HepG2 (cell line): ENCODE measurements around the gene NCOA5. TPM values are rescaled to one million over a fixed set of nuclear protein-coding genes. Genes with fewer than 3 reads are reported as not detected.
A peak's percentile ranks its signal among the peaks of the same experiment; 100 is the strongest.
"Not testable (repeated sequence)": the region's sequence is repeated elsewhere in the genome, so short reads cannot be mapped to it uniquely, and the experiment has no call there.

ENCODE experiments used
- ATAC-seq: fragments of 200-7000 bp; cut with Tn5 transposase; 3 replicates; pipeline ENCODE4 v1.9.1; 2020; ENCODE audit warnings: mild to moderate bottlenecking, moderate library complexity
- BruUV-seq: library from RNA; stranded (reverse); fragments of 400-500 nt; replicated peaks from 2 replicates; lab custom pipeline; 2021; lab: Mats Ljungman, UMichigan
- CTCF ChIA-PET: fragments of 300-600 bp; formaldehyde crosslinking; extraction: SDS; loops from one replicate; lab custom pipeline; 2021; ENCODE audit warnings: low total read pairs, inconsistent platforms, low intra/inter-chr PET ratio; lab: Yijun Ruan, JAX
- POLR2A ChIA-PET: fragments of 350-600 bp; sonication (Branson Sonifier 250); formaldehyde crosslinking; loops from one replicate; lab custom pipeline; 2020; ENCODE audit warnings: antibody characterized with exemption, inconsistent platforms; lab: Yijun Ruan, JAX
- DNase-seq: peaks from one replicate; pipeline ENCODE4 v3.0.0-alpha.2; 2015; ENCODE audit warnings: low spot score
- FAIRE-seq: peaks from 3 replicates; lab custom pipeline; 2011; peaks lifted over from hg19 to GRCh38; lab: Jason Lieb, UNC
- H2AFZ ChIP-seq: one replicate; pipeline ENCODE4 v1.6.1; 2011; ENCODE audit warnings: low read length, inconsistent platforms
- H3K27ac ChIP-seq: fragments of 300-600 bp; 3 replicates; pipeline ENCODE4 v1.8.0; 2011; ENCODE audit warnings: mixed run types, mild to moderate bottlenecking, mixed read lengths, low read length, inconsistent platforms; ENCODE audit not compliant: insufficient read depth; ENCODE audit errors: extremely low read length
- H3K27me3 ChIP-seq, 2 experiments: fragments of 200-600 bp in 1 of 2; 2 replicates in 1 of 2; 3 replicates in 1 of 2; pipeline versions ENCODE4 v1.6.0 to v1.8.0; 2011; ENCODE audit warnings: low read length in 2 of 2, mild to moderate bottlenecking in 2 of 2, moderate library complexity in 2 of 2, inconsistent platforms in 1 of 2; ENCODE audit not compliant: insufficient read depth in 2 of 2, control insufficient read depth in 1 of 2
- H3K36me3 ChIP-seq, 2 experiments: fragments of 200-600 bp in 1 of 2; replicated peaks in 1 of 2; 2 replicates in 1 of 2; 3 replicates in 1 of 2; pipeline versions ENCODE4 v1.5.1 to v1.8.0; 2011; ENCODE audit warnings: low read length in 2 of 2, inconsistent platforms in 1 of 2; ENCODE audit not compliant: insufficient read depth in 2 of 2, control insufficient read depth in 1 of 2
- H3K4me1 ChIP-seq: 2 replicates; pipeline ENCODE4 v1.5.1; 2012; ENCODE audit warnings: low read length, inconsistent platforms; ENCODE audit not compliant: insufficient read depth
- H3K4me2 ChIP-seq: 2 replicates; pipeline ENCODE4 v1.6.0; 2011; ENCODE audit warnings: low read depth, low read length, inconsistent platforms
- H3K4me3 ChIP-seq, 3 experiments: fragments of 200-600 bp in 1 of 3; sonication (generic), shearing (Covaris generic) in 1 of 3; replicated peaks in 1 of 3; 2 replicates each; pipeline ENCODE4 v1.5.1; 2011 to 2016; ENCODE audit warnings: low read length in 3 of 3, inconsistent platforms in 2 of 3, low read depth in 2 of 3, mild to moderate bottlenecking in 2 of 3, control low read depth in 1 of 3, mixed read lengths in 1 of 3; ENCODE audit not compliant: insufficient read depth in 1 of 3
- H3K79me2 ChIP-seq: one replicate; pipeline ENCODE4 v1.6.1; 2011; ENCODE audit warnings: low read length, inconsistent platforms; ENCODE audit not compliant: insufficient read depth
- H3K9ac ChIP-seq: 2 replicates; pipeline ENCODE4 v1.6.0; 2011; ENCODE audit warnings: mild to moderate bottlenecking, low read depth, low read length, inconsistent platforms; ENCODE audit not compliant: insufficient read depth
- H3K9me3 ChIP-seq: 2 replicates; pipeline ENCODE4 v1.5.1; 2012; ENCODE audit warnings: mild to moderate bottlenecking, low read length
- H4K20me1 ChIP-seq: 2 replicates; pipeline ENCODE4 v1.6.0; 2011; ENCODE audit warnings: inconsistent platforms, mild to moderate bottlenecking, low read length, moderate library complexity; ENCODE audit not compliant: insufficient read depth
- ATF7 ChIP-seq, 2 experiments: fragments of 450-650 bp in 1 of 2; sonication (generic) in 1 of 2; formaldehyde crosslinking in 1 of 2; IDR thresholded peaks; 2 replicates each; pipeline versions ENCODE4 v1.4.0 to v1.6.1; 2016 to 2020; ENCODE audit warnings: antibody characterized with exemption in 1 of 2, mild to moderate bottlenecking in 1 of 2, missing genetic modification reagents in 1 of 2
- TEAD2 ChIP-seq: sonication (generic); formaldehyde crosslinking; IDR thresholded peaks from 2 replicates; pipeline ENCODE4 v1.9.0; 2021; ENCODE audit warnings: missing genetic modification reagents
- ZNF781 ChIP-seq: sonication (generic); formaldehyde crosslinking; IDR thresholded peaks from 2 replicates; pipeline ENCODE4 v1.5.1; 2020; ENCODE audit warnings: borderline replicate concordance, mild to moderate bottlenecking, missing genetic modification reagents; ENCODE audit errors: not compliant biosample characterization
- WGBS: methylation state at CpG from one replicate; pipeline ENCODE4 v1.1.6; 2017; ENCODE audit warnings: low lambda C conversion rate; 5-methylcytosine and 5-hydroxymethylcytosine counted together
- in situ Hi-C: cut with HindIII; loops from 2 replicates; pipeline ENCODE4 v1.10.0; 2017; ENCODE audit warnings: low pct_unique_long_range_greater_than_20kb; ENCODE audit not compliant: extremely low pct_ligation_motif_present
- intact Hi-C: fragments of 100-400 bp; cut with micrococcal nuclease; formaldehyde crosslinking; loops from one replicate; pipeline ENCODE4 v1.10.0; 2022; ENCODE audit not compliant: unreplicated experiment
- polyA plus RNA-seq, 8 experiments: library from polyadenylated mRNA; depleted of rRNA in 3 of 8; stranded (reverse) in 7 of 8; unstranded in 1 of 8; fragments of >200 nt; fragmentation: Illumina TruSeq in 4 of 8; extraction: Trizol in 4 of 8; gene quantifications; 2 replicates each; pipeline versions ENCODE4 v1.2.1 to v1.2.3, GENCODE V29; 2011 to 2016; ENCODE audit warnings: low read depth in 4 of 8, missing spikeins in 1 of 8, mixed read lengths in 1 of 8; ENCODE audit not compliant: insufficient read depth in 1 of 8
- total RNA-seq, 5 experiments: library from RNA; depleted of rRNA; stranded (reverse); fragments of >200 nt; fragmentation: Illumina TruSeq; extraction: Trizol; gene quantifications; 2 replicates each; pipeline ENCODE4 v1.2.3, GENCODE V29; 2016; ENCODE audit warnings: low read depth in 1 of 5

Gene NCOA5
- total and polyA plus RNA-seq, 2 of the 13 experiments (the other 11 are each of a cell fraction or from before 2014, with no cell fraction given) = 16.5 to 28.4 TPM

DNA sequence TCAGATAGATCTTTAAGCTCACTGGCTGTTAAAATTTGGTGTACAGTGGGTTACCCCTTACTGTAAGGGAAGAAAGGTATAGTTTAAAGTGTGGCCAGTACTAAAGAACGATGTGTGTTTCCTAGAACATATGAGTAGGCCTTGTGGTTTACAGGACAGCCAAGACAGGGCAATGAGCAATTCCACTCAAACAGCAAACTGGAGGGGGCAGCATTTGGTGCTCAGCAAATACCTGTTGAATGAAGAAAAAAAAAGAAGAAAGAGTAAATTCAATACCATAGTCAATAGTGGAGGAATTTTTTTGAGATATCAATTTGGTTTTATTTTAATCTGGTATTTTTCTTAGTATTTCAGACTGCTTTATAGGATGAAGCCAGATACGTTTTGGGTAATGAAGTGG lies 3.8 kb upstream of the NCOA5 start:
- TF ChIP-seq TEAD2 (CRISPR knock-in tag) (no peak), ATF7 (IDR thresholded peaks at IDR 0.05) (no peak), ATF7 (CRISPR knock-in tag; IDR thresholded peaks at IDR 0.05) (no peak)
- no peak overlapping the region for H3K9ac ChIP-seq
- H3K27ac ChIP-seq = no peak overlapping the region
- no peak overlapping the region for H3K4me3 ChIP-seq
- in situ Hi-C loops (no loop called here), intact Hi-C loops (no loop called here)
- ATAC-seq (no peak), FAIRE-seq (no peak), DNase-seq (no peak)
- no peaks in the 10 kb centered on the region for H3K9me3 ChIP-seq
- H2AFZ ChIP-seq = no peak overlapping the region
- peaks cover 9% of the 10 kb centered on the region for H3K79me2 ChIP-seq
- no TSS peak for BruUV-seq
- no peak overlapping the region for H3K4me2 ChIP-seq
- no peaks in the 10 kb centered on the region for H3K36me3 ChIP-seq
- ChIA-PET CTCF (no interaction called here), POLR2A (no interaction called here)
- 1% methylated on average over 2 of the region's 2 CpGs for WGBS
- H3K4me1 ChIP-seq = peaks cover 7% of the 10 kb centered on the region
- peaks cover 9% of the 10 kb centered on the region for H4K20me1 ChIP-seq
- H3K27me3 ChIP-seq = peaks cover 0 to 2% of the 10 kb centered on the region in 2 experiments; a peak in 3 of 5 replicates

GRCh38 chr20:46091622-46092535 lies 2.1 kb upstream of the NCOA5 start:
- CTCF ChIA-PET, H3K4me2 ChIP-seq, H3K9ac ChIP-seq, H2AFZ ChIP-seq, FAIRE-seq, H3K27ac ChIP-seq, H3K27me3 ChIP-seq, POLR2A ChIA-PET, H3K4me3 ChIP-seq, DNase-seq, H3K36me3 ChIP-seq, in situ Hi-C loops, BruUV-seq, intact Hi-C loops, ATAC-seq, H3K9me3 ChIP-seq: not testable (repeated sequence)
- Histone ChIP-seq H3K79me2 (peaks cover 25% of the 10 kb centered on the region), H3K4me1 (peaks cover 24% of the 10 kb centered on the region), H4K20me1 (peaks cover 26% of the 10 kb centered on the region)
- 81% methylated on average over 50 of the region's 52 CpGs for WGBS
- TF ChIP-seq ZNF781 (CRISPR knock-in tag) = peak; percentile 33
